ENCODE results near the gene C1orf159. TPM values are rescaled to one million over a fixed set of nuclear protein-coding genes. Genes with fewer than 3 reads are reported as not detected.

Gene C1orf159
- total RNA-seq, 4 donors from 2014 or later = 12.8 to 48.4 (median 19.7) TPM

DNA sequence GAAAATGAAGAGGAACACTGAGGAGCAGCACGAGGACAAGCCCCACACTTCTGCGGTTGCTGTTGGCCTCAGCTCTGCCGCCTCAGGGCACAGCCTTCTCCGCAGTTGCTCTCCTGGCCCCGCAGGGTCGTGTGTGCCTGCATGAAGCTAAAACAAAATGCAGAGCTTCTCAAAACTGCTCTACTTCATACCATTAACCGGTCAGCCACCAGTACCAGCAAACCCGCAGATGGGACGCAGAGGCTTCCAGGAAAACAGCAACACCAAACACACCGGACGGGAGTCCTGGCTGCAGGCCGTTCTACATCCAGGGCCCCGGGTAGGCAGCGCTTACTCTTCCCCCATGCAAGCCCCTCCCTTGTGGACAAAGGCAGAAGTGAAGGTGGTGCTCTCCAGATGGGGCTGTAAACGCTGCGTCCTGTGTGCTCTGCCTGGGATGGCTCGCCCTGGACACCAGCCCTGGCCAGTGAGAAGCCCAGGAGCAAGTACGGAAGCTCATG lies 7.1 kb upstream of the C1orf159 start:
- TF ChIP-seq POLR2AphosphoS5 (IDR thresholded peaks at IDR 0.05) (no peak), EP300 (IDR thresholded peaks at IDR 0.05) (no peak)
- TF ChIP-seq, protein P1, sequence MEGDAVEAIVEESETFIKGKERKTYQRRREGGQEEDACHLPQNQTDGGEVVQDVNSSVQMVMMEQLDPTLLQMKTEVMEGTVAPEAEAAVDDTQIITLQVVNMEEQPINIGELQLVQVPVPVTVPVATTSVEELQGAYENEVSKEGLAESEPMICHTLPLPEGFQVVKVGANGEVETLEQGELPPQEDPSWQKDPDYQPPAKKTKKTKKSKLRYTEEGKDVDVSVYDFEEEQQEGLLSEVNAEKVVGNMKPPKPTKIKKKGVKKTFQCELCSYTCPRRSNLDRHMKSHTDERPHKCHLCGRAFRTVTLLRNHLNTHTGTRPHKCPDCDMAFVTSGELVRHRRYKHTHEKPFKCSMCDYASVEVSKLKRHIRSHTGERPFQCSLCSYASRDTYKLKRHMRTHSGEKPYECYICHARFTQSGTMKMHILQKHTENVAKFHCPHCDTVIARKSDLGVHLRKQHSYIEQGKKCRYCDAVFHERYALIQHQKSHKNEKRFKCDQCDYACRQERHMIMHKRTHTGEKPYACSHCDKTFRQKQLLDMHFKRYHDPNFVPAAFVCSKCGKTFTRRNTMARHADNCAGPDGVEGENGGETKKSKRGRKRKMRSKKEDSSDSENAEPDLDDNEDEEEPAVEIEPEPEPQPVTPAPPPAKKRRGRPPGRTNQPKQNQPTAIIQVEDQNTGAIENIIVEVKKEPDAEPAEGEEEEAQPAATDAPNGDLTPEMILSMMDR (IDR thresholded peaks at IDR 0.05) = no peak
- no peak overlapping the region for H3K4me3 ChIP-seq
- peaks cover 15% of the 10 kb centered on the region for H3K4me1 ChIP-seq
- no peak for DNase-seq (ENCODE audit: low spot score in 2 of 2)
- H3K27ac ChIP-seq = no peak overlapping the region
- no peaks in the 10 kb centered on the region for H3K36me3 ChIP-seq
- peaks cover 13% of the 10 kb centered on the region for H3K27me3 ChIP-seq
- no peaks in the 10 kb centered on the region for H3K9me3 ChIP-seq
- WGBS = 49% methylated on average over 17 of the region's 18 CpGs

DNA sequence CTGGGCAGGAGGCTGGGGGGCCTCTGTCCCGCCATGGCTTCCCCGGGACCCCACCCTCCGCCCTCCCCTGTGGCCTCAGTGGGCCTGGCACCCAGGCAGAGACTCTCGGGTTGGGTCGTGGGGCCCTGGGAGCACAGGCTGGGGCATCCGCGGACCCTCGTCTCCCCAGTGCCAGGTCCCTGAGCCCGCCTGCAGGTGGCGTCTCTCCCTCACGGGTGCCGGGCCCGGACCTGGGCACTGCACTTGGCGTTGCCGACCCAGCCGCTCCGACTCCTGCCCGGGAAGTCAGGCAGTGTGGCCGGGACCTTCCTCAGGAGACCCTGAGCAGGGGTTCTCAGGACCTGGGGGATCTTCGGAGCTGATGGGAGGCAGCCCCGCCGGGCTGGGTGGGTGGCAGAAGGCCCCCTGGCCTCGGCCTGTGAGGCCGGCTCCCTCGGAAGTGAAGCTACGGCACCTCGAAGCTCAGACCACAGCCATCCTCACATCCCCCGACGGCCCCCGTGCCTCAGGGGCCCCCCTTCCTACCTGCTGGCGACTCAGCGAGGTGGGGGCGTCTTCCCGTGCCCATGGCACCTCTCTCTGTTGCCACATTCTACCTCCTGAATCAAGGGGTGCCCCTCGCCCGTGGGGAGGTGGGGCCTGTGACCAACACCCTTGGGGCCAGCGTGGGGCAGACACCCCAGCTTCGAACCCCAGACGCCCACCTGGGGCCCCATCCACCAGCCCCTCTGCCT lies 6.4 kb upstream of the C1orf159 start:
- Histone ChIP-seq H3K27me3 (peaks cover 15% of the 10 kb centered on the region), H3K4me3 (peak overlapping the region; percentile 32), H3K27ac (no peak overlapping the region), H3K4me1 (peaks cover 15% of the 10 kb centered on the region), H3K9me3 (no peaks in the 10 kb centered on the region), H3K36me3 (no peaks in the 10 kb centered on the region)
- DNase-seq (ENCODE audit: low spot score in 2 of 2) = peak in 1 of 2 donors; percentile 93
- WGBS = 0% methylated on average over 3 of the region's 39 CpGs
- TF ChIP-seq, protein P1 (IDR thresholded peaks at IDR 0.05) = peak; percentile 64 to 90
- no peak for TF ChIP-seq EP300 (IDR thresholded peaks at IDR 0.05)

DNA sequence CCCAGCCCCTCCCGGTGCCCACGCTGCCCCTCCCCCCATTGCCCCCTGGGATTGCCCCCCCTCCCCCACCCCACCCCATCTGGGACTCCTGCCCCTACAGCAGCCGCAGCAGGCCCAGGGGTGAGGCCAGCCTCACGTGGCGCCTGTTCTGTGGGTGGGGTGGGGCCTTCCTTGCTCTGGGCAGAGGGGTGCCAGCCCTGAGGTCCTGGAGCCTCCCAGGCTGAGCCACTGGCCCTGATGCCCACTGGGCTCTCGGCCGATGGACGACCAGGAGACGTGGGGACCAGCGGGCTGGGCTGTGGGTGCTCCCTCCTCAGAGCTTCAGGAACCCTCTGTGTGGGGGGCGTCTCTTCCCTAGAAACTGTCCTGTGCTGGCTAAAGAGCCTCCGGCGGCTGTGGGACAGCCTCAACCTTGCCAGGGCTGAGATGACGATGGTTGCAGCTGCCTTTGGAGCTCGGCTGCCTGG lies 5.8 kb upstream of the C1orf159 start:
- Histone ChIP-seq H3K27ac (no peak overlapping the region), H3K4me3 (no peak overlapping the region), H3K9me3 (no peaks in the 10 kb centered on the region), H3K4me1 (peaks cover 18% of the 10 kb centered on the region), H3K27me3 (peaks cover 15% of the 10 kb centered on the region), H3K36me3 (no peaks in the 10 kb centered on the region)
- no peak for TF ChIP-seq POLR2AphosphoS5 (IDR thresholded peaks at IDR 0.05)
- TF ChIP-seq, protein P1 (IDR thresholded peaks at IDR 0.05) = no peak
- TF ChIP-seq EP300 (IDR thresholded peaks at IDR 0.05) = no peak
- TF ChIP-seq POLR2A (IDR thresholded peaks at IDR 0.05) = no peak
- peak in 1 of 2 donors; percentile 64 for DNase-seq (ENCODE audit: low spot score in 2 of 2)
- WGBS = no CpG with 5 or more reads among the region's 15 CpGs

DNA sequence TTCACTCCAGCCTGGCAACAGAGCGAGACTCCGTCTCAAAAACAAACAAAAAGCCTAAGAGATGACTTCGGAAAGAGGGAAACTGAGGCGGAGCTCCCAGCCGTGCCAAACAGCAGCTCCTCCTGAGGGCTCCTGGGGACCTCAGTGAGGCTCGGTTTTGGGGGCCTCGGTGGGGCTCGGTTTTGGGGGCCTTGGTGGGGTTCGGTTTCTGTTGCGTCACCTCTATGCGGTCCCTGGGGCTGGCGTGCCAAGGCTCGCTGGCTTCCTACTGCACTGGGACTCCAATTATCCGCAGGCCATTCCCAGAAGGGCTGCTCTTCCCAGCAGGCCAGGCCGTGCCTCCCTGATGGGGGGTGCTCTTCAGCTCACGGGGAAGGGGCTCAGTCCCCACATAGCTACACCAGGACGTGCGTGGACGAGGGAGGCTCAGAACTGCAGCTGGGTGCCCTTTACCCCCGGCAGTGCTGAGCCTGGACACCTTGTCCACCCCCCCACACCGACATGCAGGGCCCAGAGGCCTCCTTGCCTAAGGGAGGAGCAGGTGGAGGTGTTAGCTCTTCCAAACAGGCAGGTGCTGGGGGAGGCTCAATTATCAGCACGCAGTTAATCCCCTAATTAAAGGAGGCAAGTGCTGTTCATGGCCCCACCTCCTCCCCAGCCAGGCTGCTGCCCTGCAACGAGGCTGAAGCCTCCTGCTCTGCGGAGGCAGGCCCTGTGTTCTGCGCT lies 5.1 kb upstream of the C1orf159 start:
- Histone ChIP-seq H3K9me3 (no peaks in the 10 kb centered on the region), H3K4me3 (no peak overlapping the region), H3K27me3 (peaks cover 15% of the 10 kb centered on the region), H3K27ac (no peak overlapping the region), H3K36me3 (no peaks in the 10 kb centered on the region), H3K4me1 (peaks cover 22% of the 10 kb centered on the region)
- 72% methylated on average over 12 of the region's 25 CpGs for WGBS
- TF ChIP-seq EP300 (IDR thresholded peaks at IDR 0.05) = no peak
- TF ChIP-seq, protein P1 (IDR thresholded peaks at IDR 0.05) = no peak
- no peak for TF ChIP-seq POLR2A (IDR thresholded peaks at IDR 0.05)
- TF ChIP-seq POLR2AphosphoS5 (IDR thresholded peaks at IDR 0.05) = no peak
- DNase-seq (ENCODE audit: low spot score in 2 of 2) = peak in 1 of 2 donors; percentile 48

DNA sequence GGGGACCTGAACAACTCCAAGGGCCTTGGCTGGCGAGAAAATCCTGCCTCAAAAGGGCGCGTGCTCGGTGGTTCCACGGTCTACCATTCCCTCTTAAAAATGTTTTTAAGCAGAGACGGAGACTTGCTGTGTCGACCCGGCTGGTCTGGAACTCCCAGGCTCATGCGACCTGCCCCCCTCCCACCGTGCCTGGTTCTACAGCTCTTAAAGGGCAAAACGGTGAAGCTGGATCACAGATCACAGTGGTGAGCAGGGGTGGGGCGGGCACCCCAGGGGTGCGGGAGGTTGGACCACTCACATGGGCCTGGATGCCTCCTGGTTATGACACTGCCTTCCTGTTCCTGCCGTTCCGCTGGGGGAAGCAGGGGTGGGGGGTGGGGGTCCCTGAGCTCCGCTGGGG lies 4.2 kb upstream of the C1orf159 start:
- Histone ChIP-seq H3K27me3 (peaks cover 15% of the 10 kb centered on the region), H3K27ac (no peak overlapping the region), H3K9me3 (no peaks in the 10 kb centered on the region), H3K4me1 (peaks cover 26% of the 10 kb centered on the region), H3K36me3 (no peaks in the 10 kb centered on the region), H3K4me3 (no peak overlapping the region)
- WGBS = 70% methylated on average over 15 of the region's 16 CpGs
- no peak for TF ChIP-seq POLR2AphosphoS5 (IDR thresholded peaks at IDR 0.05)
- TF ChIP-seq EP300 (IDR thresholded peaks at IDR 0.05) = no peak
- TF ChIP-seq, protein P1 (IDR thresholded peaks at IDR 0.05) = no peak
- no peak for TF ChIP-seq POLR2A (IDR thresholded peaks at IDR 0.05)
- DNase-seq (ENCODE audit: low spot score in 2 of 2) = peak; percentile 51 to 60
